Prostate gland (tissue), 2 donors: ENCODE data around the gene TMEM51.

Source experiments
- POLR2A ChIP-seq: fragments of 450-650 bp; IDR thresholded peaks from one replicate; pipeline ENCODE4 v1.6.1; 2016; ENCODE audit warnings: antibody characterized with exemption, mild to moderate bottlenecking
- POLR2AphosphoS5 ChIP-seq: sonication (generic); formaldehyde crosslinking; IDR thresholded peaks from one replicate; pipeline ENCODE4 v1.6.1; 2017; ENCODE audit warnings: antibody characterized with exemption
- TF ChIP-seq, protein P1 (sequence below), 4 experiments: fragments of 200-600 bp in 2 of 4; fragments of 450-650 bp in 2 of 4; sonication (generic) in 2 of 4; IDR thresholded peaks; 1 replicate in 3 of 4; 2 replicates in 1 of 4; pipeline ENCODE4 v1.5.1; 2016 to 2019; ENCODE audit warnings: antibody characterized with exemption in 4 of 4, mild to moderate bottlenecking in 2 of 4, moderate library complexity in 2 of 4

DNA sequence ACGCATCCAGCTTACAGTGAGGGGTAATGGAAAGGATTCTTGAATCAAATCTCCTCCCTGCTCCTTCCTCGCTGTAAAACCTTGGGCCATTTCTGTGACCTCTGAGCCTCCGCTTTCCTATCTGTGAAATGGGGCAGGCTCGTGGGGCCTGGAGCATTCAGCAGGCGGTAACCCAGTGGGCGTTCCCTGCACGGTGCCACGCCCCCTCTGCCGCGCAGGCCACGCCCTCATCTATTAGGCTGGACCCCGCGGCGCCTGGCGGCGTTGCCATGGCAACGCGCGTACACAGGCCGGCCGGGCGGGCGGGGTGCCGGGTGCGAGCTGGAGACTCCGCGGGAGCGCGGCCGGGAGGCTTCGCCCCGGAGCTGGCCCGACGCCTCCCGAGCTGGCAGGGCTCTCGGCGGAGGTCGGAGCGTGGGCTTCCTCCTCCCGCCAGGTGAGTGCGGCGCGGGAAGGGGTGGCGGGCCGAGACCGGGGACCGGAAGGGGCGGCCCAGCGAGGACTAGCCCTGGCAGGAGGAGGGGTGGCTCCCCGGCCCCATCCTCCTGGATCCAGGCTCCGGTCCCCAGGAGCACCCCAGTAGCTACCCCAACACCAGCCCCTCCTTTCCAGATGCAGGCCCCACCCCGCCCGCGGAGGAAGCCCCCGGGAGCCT lies 93.5 kb downstream of the TMEM51 start, which contains the start of gene FHAD1:
- TF ChIP-seq, protein P1, sequence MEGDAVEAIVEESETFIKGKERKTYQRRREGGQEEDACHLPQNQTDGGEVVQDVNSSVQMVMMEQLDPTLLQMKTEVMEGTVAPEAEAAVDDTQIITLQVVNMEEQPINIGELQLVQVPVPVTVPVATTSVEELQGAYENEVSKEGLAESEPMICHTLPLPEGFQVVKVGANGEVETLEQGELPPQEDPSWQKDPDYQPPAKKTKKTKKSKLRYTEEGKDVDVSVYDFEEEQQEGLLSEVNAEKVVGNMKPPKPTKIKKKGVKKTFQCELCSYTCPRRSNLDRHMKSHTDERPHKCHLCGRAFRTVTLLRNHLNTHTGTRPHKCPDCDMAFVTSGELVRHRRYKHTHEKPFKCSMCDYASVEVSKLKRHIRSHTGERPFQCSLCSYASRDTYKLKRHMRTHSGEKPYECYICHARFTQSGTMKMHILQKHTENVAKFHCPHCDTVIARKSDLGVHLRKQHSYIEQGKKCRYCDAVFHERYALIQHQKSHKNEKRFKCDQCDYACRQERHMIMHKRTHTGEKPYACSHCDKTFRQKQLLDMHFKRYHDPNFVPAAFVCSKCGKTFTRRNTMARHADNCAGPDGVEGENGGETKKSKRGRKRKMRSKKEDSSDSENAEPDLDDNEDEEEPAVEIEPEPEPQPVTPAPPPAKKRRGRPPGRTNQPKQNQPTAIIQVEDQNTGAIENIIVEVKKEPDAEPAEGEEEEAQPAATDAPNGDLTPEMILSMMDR (IDR thresholded peaks at IDR 0.05): no peak
- TF ChIP-seq POLR2AphosphoS5: no peak
- TF ChIP-seq POLR2A: no peak
